H1 (cell line): ENCODE measurements around the gene ISCA2. TPM values are rescaled to one million over a fixed set of nuclear protein-coding genes. Genes with fewer than 3 reads are reported as not detected.

Source experiments
- CTCF ChIA-PET: fragments of 300-600 bp; sonication (Branson Sonifier 250); formaldehyde crosslinking; loops from one replicate; lab custom pipeline; 2021; ENCODE audit not compliant: partially characterized antibody; lab: Charles Lee
- POLR2A ChIA-PET: fragments of 300-600 bp; sonication (Branson Sonifier 250); formaldehyde crosslinking; loops from one replicate; lab custom pipeline; 2021; ENCODE audit warnings: inconsistent platforms; ENCODE audit not compliant: partially characterized antibody; lab: Charles Lee
- DNase-seq, 2 experiments: peaks; one replicate each; pipeline versions ENCODE4 v3.0.0 to v3.0.0-alpha.2; 2010 to 2022; ENCODE audit warnings: low spot score in 2 of 2, low read depth in 1 of 2, mixed read lengths in 1 of 2
- FAIRE-seq: peaks from 2 replicates; lab custom pipeline; 2011; peaks lifted over from hg19 to GRCh38; lab: Jason Lieb, UNC
- H2AFZ ChIP-seq: 2 replicates; pipeline ENCODE4 v1.8.1; 2012; ENCODE audit warnings: low read length, inconsistent platforms
- H2AK5ac ChIP-seq: 2 replicates; pipeline ENCODE4 v1.6.1; 2013; ENCODE audit warnings: low read depth, low read length
- H2BK120ac ChIP-seq: replicated peaks from 2 replicates; pipeline ENCODE3; 2013; ENCODE audit warnings: low read depth, low read length, inconsistent platforms
- H2BK12ac ChIP-seq: 2 replicates; pipeline ENCODE4 v1.6.1; 2013; ENCODE audit warnings: low read depth, low read length
- H2BK15ac ChIP-seq: 2 replicates; pipeline ENCODE4 v1.6.1; 2013; ENCODE audit warnings: low read length
- H2BK20ac ChIP-seq: 2 replicates; pipeline ENCODE4 v1.6.1; 2013; ENCODE audit warnings: low read length
- H2BK5ac ChIP-seq: 2 replicates; pipeline ENCODE4 v1.6.1; 2013; ENCODE audit warnings: low read depth, low read length
- H3K14ac ChIP-seq: 2 replicates; pipeline ENCODE4 v1.6.1; 2013; ENCODE audit warnings: inconsistent platforms; ENCODE audit not compliant: insufficient read length
- H3K18ac ChIP-seq: 2 replicates; pipeline ENCODE4 v1.6.1; 2013; ENCODE audit warnings: low read length; ENCODE audit errors: extremely low read depth
- H3K23ac ChIP-seq: 2 replicates; pipeline ENCODE4 v1.6.1; 2013; ENCODE audit warnings: inconsistent platforms; ENCODE audit not compliant: insufficient read length
- H3K23me2 ChIP-seq: 2 replicates; pipeline ENCODE4 v1.6.1; 2013; ENCODE audit warnings: low read depth, low read length
- H3K27ac ChIP-seq: 2 replicates; pipeline ENCODE4 v1.6.1; 2011; ENCODE audit warnings: low read depth, low read length, inconsistent platforms
- H3K27me3 ChIP-seq, 4 experiments: replicated peaks in 1 of 4; 1 replicate in 1 of 4; 2 replicates in 3 of 4; pipeline versions ENCODE4 v1.6.1 to v1.8.1; 2011 to 2013; ENCODE audit warnings: low read length in 3 of 4, mild to moderate bottlenecking in 3 of 4, inconsistent platforms in 2 of 4, mixed read lengths in 2 of 4, moderate library complexity in 1 of 4; ENCODE audit not compliant: control insufficient read depth in 3 of 4, insufficient read depth in 3 of 4; ENCODE audit errors: extremely low read depth in 1 of 4
- H3K36me3 ChIP-seq, 4 experiments: 2 replicates each; pipeline versions ENCODE4 v1.6.1 to v1.8.1; 2011 to 2013; ENCODE audit warnings: mild to moderate bottlenecking in 4 of 4, low read length in 3 of 4, moderate library complexity in 2 of 4, control low read depth in 1 of 4, inconsistent platforms in 1 of 4; ENCODE audit not compliant: insufficient read depth in 4 of 4, control insufficient read depth in 2 of 4
- H3K4ac ChIP-seq: replicated peaks from 2 replicates; pipeline ENCODE3; 2013; ENCODE audit warnings: low read length, low read depth, mixed read lengths, inconsistent platforms; ENCODE audit not compliant: insufficient read length
- H3K4me1 ChIP-seq, 4 experiments: replicated peaks in 1 of 4; 1 replicate in 1 of 4; 2 replicates in 3 of 4; pipeline versions ENCODE4 v1.6.1 to v1.8.1; 2011 to 2013; ENCODE audit warnings: low read length in 3 of 4, inconsistent platforms in 2 of 4, mixed read lengths in 1 of 4; ENCODE audit not compliant: insufficient read depth in 4 of 4, control insufficient read depth in 3 of 4
- H3K4me2 ChIP-seq, 2 experiments: 2 replicates each; pipeline versions ENCODE4 v1.6.1 to v1.8.1; 2011 to 2013; ENCODE audit warnings: low read depth in 2 of 2, low read length in 2 of 2, control low read depth in 1 of 2, inconsistent platforms in 1 of 2, mild to moderate bottlenecking in 1 of 2; ENCODE audit not compliant: insufficient read depth in 1 of 2
- H3K4me3 ChIP-seq, 4 experiments: fragments of 200-600, 300-600 bp in 1 of 4; sonication (generic), shearing (Covaris generic), sonication (Bioruptor Twin) in 1 of 4; 2 replicates each; pipeline versions ENCODE4 v1.5.1 to v1.8.1; 2011 to 2016; ENCODE audit warnings: low read length in 4 of 4, low read depth in 3 of 4, control low read depth in 2 of 4, inconsistent platforms in 2 of 4, mild to moderate bottlenecking in 2 of 4, mixed read lengths in 1 of 4, moderate library complexity in 1 of 4; ENCODE audit not compliant: insufficient read depth in 2 of 4; ENCODE audit errors: extremely low read depth in 1 of 4
- H3K56ac ChIP-seq: replicated peaks from 2 replicates; pipeline ENCODE3; 2013; ENCODE audit warnings: low read depth, mild to moderate bottlenecking, mixed read lengths, low read length, inconsistent platforms; ENCODE audit not compliant: insufficient read length
- H3K79me1 ChIP-seq: 2 replicates; pipeline ENCODE4 v1.6.1; 2013; ENCODE audit warnings: low read depth, low read length, control low read depth
- H3K79me2 ChIP-seq, 2 experiments: 2 replicates each; pipeline versions ENCODE4 v1.6.1 to v1.8.1; 2012 to 2013; ENCODE audit warnings: low read length in 2 of 2, mild to moderate bottlenecking in 2 of 2, inconsistent platforms in 1 of 2; ENCODE audit not compliant: insufficient read depth in 2 of 2, control insufficient read depth in 1 of 2
- H3K9ac ChIP-seq, 4 experiments: replicated peaks in 1 of 4; 1 replicate in 1 of 4; 2 replicates in 3 of 4; pipeline versions ENCODE4 v1.6.1 to v1.8.1; 2011 to 2013; ENCODE audit warnings: low read depth in 3 of 4, low read length in 3 of 4, control low read depth in 2 of 4, mild to moderate bottlenecking in 2 of 4, moderate library complexity in 2 of 4, inconsistent platforms in 1 of 4; ENCODE audit errors: extremely low read depth in 1 of 4
- H3K9me3 ChIP-seq, 2 experiments: 2 replicates each; pipeline versions ENCODE4 v1.6.1 to v1.8.1; 2012 to 2013; ENCODE audit warnings: mild to moderate bottlenecking in 2 of 2, moderate library complexity in 2 of 2, control low read depth in 1 of 2, inconsistent platforms in 1 of 2, low read depth in 1 of 2, low read length in 1 of 2, mixed read lengths in 1 of 2; ENCODE audit not compliant: insufficient read depth in 2 of 2
- H4K20me1 ChIP-seq, 2 experiments: replicated peaks in 1 of 2; 2 replicates each; pipeline versions ENCODE3 to v1.8.1; 2011 to 2013; ENCODE audit warnings: inconsistent platforms in 2 of 2, low read length in 2 of 2, mild to moderate bottlenecking in 1 of 2; ENCODE audit not compliant: insufficient read depth in 2 of 2, control insufficient read depth in 1 of 2
- H4K5ac ChIP-seq: 2 replicates; pipeline ENCODE4 v1.6.1; 2013; ENCODE audit warnings: low read length, low read depth, mixed read lengths, inconsistent platforms; ENCODE audit not compliant: insufficient read length
- H4K8ac ChIP-seq: 2 replicates; pipeline ENCODE4 v1.8.0; 2013; ENCODE audit warnings: mild to moderate bottlenecking, moderate library complexity, low read length, inconsistent platforms; ENCODE audit not compliant: insufficient read depth; ENCODE audit errors: extremely low read depth
- H4K91ac ChIP-seq: replicated peaks from 2 replicates; pipeline ENCODE3; 2013; ENCODE audit warnings: low read length, mixed read lengths, inconsistent platforms; ENCODE audit not compliant: insufficient read length
- ASH2L ChIP-seq: fragments of 200-600, 300-600 bp; sonication (generic); IDR thresholded peaks from one replicate; pipeline ENCODE4 v1.7.1; 2017; ENCODE audit warnings: low read length
- EZH2 ChIP-seq: fragments of 200-600 bp; sonication (generic); IDR thresholded peaks from 2 replicates; pipeline ENCODE4 v1.7.1; 2012; ENCODE audit warnings: low read depth, mild to moderate bottlenecking, moderate library complexity, low read length, inconsistent platforms; ENCODE audit not compliant: severe bottlenecking
- KDM5A ChIP-seq: fragments of 200-600 bp; IDR thresholded peaks from 2 replicates; pipeline ENCODE4 v1.7.1; 2012; ENCODE audit warnings: mild to moderate bottlenecking, low read length, inconsistent platforms, mixed read lengths
- SP1 ChIP-seq: IDR thresholded peaks from 2 replicates; pipeline ENCODE4 v1.6.1; 2011; ENCODE audit warnings: low read depth, low read length
- TBP ChIP-seq: IDR thresholded peaks from 2 replicates; pipeline ENCODE4 v1.6.1; 2011; ENCODE audit warnings: low read depth, low read length, improper control_type of control experiment
- WGBS, 2 experiments: shearing (Covaris generic) in 1 of 2; methylation state at CpG; one replicate each; pipeline versions ENCODE4 v1.1.6 to v1.1.7; 2013 to 2015; ENCODE audit warnings: low lambda C conversion rate in 2 of 2, mixed read lengths in 2 of 2, inconsistent platforms in 1 of 2, low coverage in 1 of 2, missing lambda C conversion rate in 1 of 2; ENCODE audit not compliant: insufficient replicate concordance in 2 of 2, insufficient coverage in 1 of 2, insufficient read length in 1 of 2; ENCODE audit errors: extremely low coverage in 1 of 2, missing lambda C conversion rate in 1 of 2; 5-methylcytosine and 5-hydroxymethylcytosine counted together
- polyA plus RNA-seq, 7 experiments: library from polyadenylated mRNA; depleted of rRNA in 3 of 7; stranded (reverse) in 5 of 7; unstranded in 2 of 7; fragments of >200 nt in 5 of 7; fragments of 200-250 nt in 2 of 7; gene quantifications; 1 replicate in 5 of 7; 2 replicates in 1 of 7; 4 replicates in 1 of 7; pipeline versions ENCODE4 v1.2.1 to v1.2.3, GENCODE V29; 2011 to 2013; ENCODE audit warnings: missing spikeins in 2 of 7, mixed read lengths in 2 of 7
- total RNA-seq: library from RNA; stranded (reverse); fragmentation: NEBNext Ultra II Directional; extraction: Animal tissue kit (Norgen Biotek cat#: 25700); gene quantifications from 2 replicates; pipeline ENCODE4 v1.2.1, GENCODE V29; 2021

The ISCA2 gene
- total and polyA plus RNA-seq, 2 of the 8 experiments (the other 6 are each of a cell fraction or from before 2014, with no cell fraction given), result 43.5 to 78.6 TPM

DNA sequence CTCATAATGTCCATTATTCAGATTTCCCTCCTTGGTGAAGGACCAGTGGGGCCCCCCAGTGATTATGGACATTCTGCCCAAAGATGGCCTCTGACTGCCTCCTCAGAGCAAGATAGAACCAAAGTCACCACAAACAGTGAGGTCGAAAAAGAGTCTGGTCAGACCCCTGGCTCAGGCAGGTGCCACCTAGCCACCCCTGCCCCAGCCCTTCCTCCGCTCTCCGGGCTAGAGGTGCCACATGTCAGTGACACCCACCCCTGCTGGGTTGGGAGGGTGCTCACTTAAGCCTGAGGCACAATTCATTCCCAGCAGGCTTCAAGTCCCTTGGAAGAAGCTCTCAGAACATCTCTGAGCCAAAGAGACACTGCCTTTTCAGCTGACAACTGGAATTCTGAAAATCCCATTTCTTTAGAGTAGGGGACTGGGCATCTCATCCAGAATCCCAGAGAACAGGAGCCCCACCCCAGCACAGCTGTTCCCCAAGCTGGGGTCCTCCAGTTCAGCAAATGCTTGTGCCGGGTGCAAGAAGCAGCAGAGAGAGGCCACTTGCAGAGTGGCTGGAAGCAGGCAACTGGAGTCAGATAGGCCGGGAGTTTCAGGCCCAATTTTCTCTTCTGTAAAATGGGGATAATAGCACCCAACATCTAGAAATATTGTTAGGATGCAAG is 50.3 kb downstream of the ISCA2 start:
- Histone ChIP-seq H2BK5ac (no peak overlapping the region), H3K56ac (no peak overlapping the region), H3K4me2 (no peak overlapping the region), H3K14ac (no peak overlapping the region), H3K23ac (no peak overlapping the region), H3K18ac (no peak overlapping the region), H2BK20ac (no peak overlapping the region), H3K4me3 (no peak overlapping the region), H4K5ac (no peak overlapping the region), H3K27ac (no peak overlapping the region), H2BK12ac (no peak overlapping the region), H4K20me1 (no peaks in the 10 kb centered on the region), H4K8ac (no peak overlapping the region), H2BK120ac (no peak overlapping the region), H3K23me2 (no peaks in the 10 kb centered on the region), H2AK5ac (no peak overlapping the region), H3K79me2 (no peaks in the 10 kb centered on the region), H3K36me3 (no peaks in the 10 kb centered on the region), H3K4ac (no peak overlapping the region), H2BK15ac (no peak overlapping the region), H3K79me1 (no peaks in the 10 kb centered on the region), H3K27me3 (no peaks in the 10 kb centered on the region), H3K9me3 (no peaks in the 10 kb centered on the region), H3K9ac (no peak overlapping the region), H4K91ac (no peak overlapping the region), H3K4me1 (peaks cover 0 to 3% (median 0%) of the 10 kb centered on the region in 4 experiments; a peak in 1 of 7 replicates), H2AFZ (no peak overlapping the region)
- DNase-seq (no peak), FAIRE-seq (no peak)
- TF ChIP-seq SP1 (no peak), EZH2 (no peak), KDM5A (no peak), ASH2L (no peak), TBP (no peak)
- POLR2A ChIA-PET, result no interaction called here
- CTCF ChIA-PET, result interaction anchor here (0.7 to 2.6 kb wide), 5 partner anchors 9 to 175 kb away, joined by 3 to 9 read pairs (median 3); no protein-coding TSS in a partner anchor
- WGBS, 2 experiments, result 85% methylated on average over 5 of the region's 5 CpGs; no CpG with 5 or more reads in 1 of the 2 experiments
